Activated naive CD4-positive, alpha-beta T cell treated with anti-CD3 and anti-CD28 coated beads for 36 hours (primary cell): ENCODE results near the gene MBD2. TPM values are rescaled to one million over a fixed set of nuclear protein-coding genes. Genes with fewer than 3 reads are reported as not detected.
A peak's percentile ranks its signal among the peaks of the same experiment; 100 is the strongest.
"Not testable (repeated sequence)": the region's sequence is repeated elsewhere in the genome, so short reads cannot be mapped to it uniquely, and the experiment has no call there.

ENCODE experiments used
- CTCF ChIA-PET: fragments of 350-600 bp; sonication (Branson Sonifier 250); formaldehyde crosslinking; loops from one replicate; lab custom pipeline; 2021; ENCODE audit warnings: antibody characterized with exemption; lab: Charles Lee
- DNase-seq: peaks from one replicate; pipeline ENCODE4 v3.0.0-alpha.2; 2020
- H3K27ac Mint-ChIP-seq: one replicate; pipeline ENCODE4 v1.8.0; 2021; ENCODE audit warnings: mild to moderate bottlenecking, mixed read lengths
- H3K27me3 Mint-ChIP-seq: one replicate; pipeline ENCODE4 v1.8.0; 2021; ENCODE audit warnings: low read depth, mixed read lengths
- H3K36me3 Mint-ChIP-seq: one replicate; pipeline ENCODE4 v1.8.0; 2021; ENCODE audit warnings: low read depth, mixed read lengths
- H3K4me1 Mint-ChIP-seq: one replicate; pipeline ENCODE4 v1.8.0; 2021; ENCODE audit warnings: low read depth, mixed read lengths
- H3K4me3 Mint-ChIP-seq: one replicate; pipeline ENCODE4 v1.8.0; 2021; ENCODE audit warnings: mild to moderate bottlenecking, moderate library complexity, mixed read lengths
- H3K9me3 Mint-ChIP-seq: one replicate; pipeline ENCODE4 v1.8.0; 2021; ENCODE audit warnings: mixed read lengths
- intact Hi-C: fragments of 100-400 bp; cut with micrococcal nuclease; formaldehyde crosslinking; loops from one replicate; pipeline ENCODE4 v1.15.1; 2023
- total RNA-seq, 2 experiments: library from RNA; stranded (reverse); gene quantifications; one replicate each; pipeline ENCODE4 v1.2.3, GENCODE V29; 2021

MBD2 gene
- total RNA-seq, 2 experiments from 2014 or later, result 102 to 103 TPM

DNA sequence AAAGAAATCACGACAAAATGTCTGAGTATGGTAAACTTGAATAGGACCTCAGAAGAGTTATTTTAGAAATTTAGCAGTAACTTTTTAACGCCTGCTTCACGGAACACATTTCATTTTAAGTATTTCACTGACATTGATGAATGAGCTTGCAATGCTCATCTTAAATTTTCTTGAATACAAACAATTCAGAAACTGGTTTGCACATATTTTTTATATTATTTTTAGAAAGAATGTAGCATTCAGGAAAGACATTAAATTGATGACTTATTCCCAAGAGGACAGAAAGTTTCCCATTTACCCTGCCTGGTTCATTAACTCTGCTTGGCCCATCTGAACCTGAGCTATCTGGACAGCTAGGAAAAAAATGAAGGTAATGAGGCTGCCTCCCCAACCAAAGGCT, 89.3 kb downstream of the MBD2 start:
- Mint-ChIP-seq H3K9me3 (peaks cover 13% of the 10 kb centered on the region), H3K4me3 (no peak overlapping the region), H3K36me3 (peaks cover 11% of the 10 kb centered on the region), H3K27ac (no peak overlapping the region), H3K27me3 (no peaks in the 10 kb centered on the region), H3K4me1 (peaks cover 5% of the 10 kb centered on the region)
- CTCF ChIA-PET, result interaction anchor here (0.6 kb wide), 2 partner anchors 15 to 129 kb away, joined by 3 read pairs; no protein-coding TSS in a partner anchor
- intact Hi-C loops, result no loop called here
- no peak for DNase-seq

DNA sequence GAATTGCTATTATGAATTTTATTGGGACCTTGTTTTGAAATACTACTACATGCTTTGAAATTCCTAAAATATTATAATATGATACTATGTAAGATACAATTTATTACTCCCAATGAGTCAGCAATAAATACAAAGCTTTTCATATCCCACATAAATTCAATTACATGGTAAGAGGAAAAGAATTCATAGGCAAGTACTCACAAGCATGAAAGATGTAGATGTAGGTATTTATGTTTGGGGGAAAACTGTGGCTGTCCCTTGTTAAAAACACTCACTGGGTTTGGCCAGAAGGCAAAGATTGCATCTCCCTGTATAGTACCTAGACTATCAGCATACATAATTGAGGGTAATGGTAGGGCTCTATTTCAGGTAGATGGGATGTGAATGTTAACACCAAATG, 90.4 kb downstream of the MBD2 start:
- no peak for DNase-seq
- Mint-ChIP-seq H3K4me3 (no peak overlapping the region), H3K36me3 (peaks cover 7% of the 10 kb centered on the region), H3K4me1 (peaks cover 10% of the 10 kb centered on the region), H3K27ac (no peak overlapping the region), H3K9me3 (peaks cover 10% of the 10 kb centered on the region), H3K27me3 (no peaks in the 10 kb centered on the region)
- CTCF ChIA-PET, result no interaction called here
- intact Hi-C loops, result no loop called here

DNA sequence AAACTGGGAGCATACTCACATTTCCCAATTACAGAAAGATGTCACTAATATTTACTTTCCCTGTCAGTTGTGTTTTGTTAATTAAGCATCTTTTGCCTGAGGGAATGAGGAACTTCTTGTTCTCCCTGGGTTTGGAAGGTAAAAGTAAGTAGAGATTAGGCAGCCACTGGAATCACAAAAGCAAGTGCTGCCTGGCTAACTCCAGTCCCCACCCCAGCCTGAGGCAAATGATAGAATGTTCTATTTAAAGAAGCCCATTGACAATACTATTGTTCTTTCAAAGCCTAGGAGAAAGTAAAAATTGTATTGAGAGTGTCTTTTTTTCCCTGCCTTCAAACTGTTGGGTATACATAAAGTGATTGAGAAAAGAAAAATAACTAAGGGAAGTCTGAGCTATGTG, 93.8 kb downstream of the MBD2 start:
- intact Hi-C loops, result no loop called here

GRCh38 chr18:54130177-54130576, 94.3 kb downstream of the MBD2 start:
- CTCF ChIA-PET, result interaction anchor here (0.5 to 3.2 kb wide), 3 partner anchors 11 to 325 kb away, joined by 3 to 18 read pairs (median 3); partner anchors contain the start of gene POLI
- Mint-ChIP-seq H3K27me3 (no peaks in the 10 kb centered on the region), H3K27ac (no peak overlapping the region), H3K4me1 (peaks cover 5% of the 10 kb centered on the region), H3K9me3 (no peaks in the 10 kb centered on the region), H3K4me3 (no peak overlapping the region), H3K36me3 (no peaks in the 10 kb centered on the region)
- intact Hi-C loops, result no loop called here
- DNase-seq, result no peak

More for the DNA sequence above, 93.8 kb downstream of the MBD2 start:
- Mint-ChIP-seq H3K36me3 (no peaks in the 10 kb centered on the region), H3K9me3 (no peaks in the 10 kb centered on the region), H3K4me3 (no peak overlapping the region), H3K4me1 (peaks cover 5% of the 10 kb centered on the region), H3K27ac (no peak overlapping the region), H3K27me3 (no peaks in the 10 kb centered on the region)
- CTCF ChIA-PET, result interaction anchor here (1.3 kb wide), 1 partner anchor 139 kb away, joined by 3 read pairs; the partner anchor contains the start of gene POLI
- DNase-seq, result no peak

- intact Hi-C loops, result loop anchor here (1.0 kb wide), 1 partner anchor 20 kb away; no protein-coding TSS in a partner anchor
- no peak overlapping the region for H3K4me3 Mint-ChIP-seq
- H3K27ac Mint-ChIP-seq, result no peak overlapping the region
- no peaks in the 10 kb centered on the region for H3K27me3 Mint-ChIP-seq
- peaks cover 5% of the 10 kb centered on the region for H3K4me1 Mint-ChIP-seq
- DNase-seq, result peak; percentile 12
- CTCF ChIA-PET, result interaction anchor here (0.5 to 3.2 kb wide), 4 partner anchors 10 to 852 kb away, joined by 3 to 18 read pairs (median 3); partner anchors contain the start of gene POLI
- H3K9me3 Mint-ChIP-seq, result no peaks in the 10 kb centered on the region
- H3K36me3 Mint-ChIP-seq, result no peaks in the 10 kb centered on the region
Measured at GRCh38 chr18:54129448-54130067, 94.9 kb downstream of the MBD2 start.

DNA sequence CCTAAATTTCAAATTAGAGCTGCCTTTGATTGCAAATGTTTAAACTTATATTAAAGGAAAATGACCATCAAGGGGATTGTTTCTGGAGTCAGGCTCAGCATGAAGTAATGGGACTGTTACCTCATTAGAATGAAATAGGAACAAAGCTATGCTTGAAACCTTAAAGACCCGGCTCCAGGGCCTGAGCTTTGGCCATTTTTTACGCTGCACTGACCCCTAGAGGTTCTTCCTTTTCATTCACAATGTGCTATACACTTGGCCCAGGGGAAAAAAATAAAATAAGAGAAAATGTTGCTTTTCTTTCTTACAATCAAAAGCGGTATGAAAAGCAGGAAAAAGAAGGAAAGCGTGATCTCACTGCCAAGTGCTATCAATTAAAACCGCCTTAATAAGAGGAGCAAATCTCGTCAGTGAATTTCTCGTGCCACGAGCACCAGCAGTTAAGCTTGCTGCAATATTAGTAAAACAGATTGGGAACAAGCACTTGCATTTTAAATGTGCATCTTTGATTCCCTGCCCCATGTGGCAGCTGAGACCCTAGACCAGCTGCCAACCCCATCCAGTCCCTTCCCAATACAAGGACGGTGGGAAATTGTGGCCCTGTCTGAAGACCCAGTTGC, 96.6 kb downstream of the MBD2 start:
- no peaks in the 10 kb centered on the region for H3K27me3 Mint-ChIP-seq
- no peaks in the 10 kb centered on the region for H3K9me3 Mint-ChIP-seq
- no peak overlapping the region for H3K27ac Mint-ChIP-seq
- H3K4me3 Mint-ChIP-seq, result no peak overlapping the region
- CTCF ChIA-PET, result interaction anchor here (0.7 to 3.2 kb wide), 8 partner anchors 8 to 564 kb away, joined by 3 to 18 read pairs (median 4); partner anchors contain the start of genes C18orf54 and STARD6
- peaks cover 5% of the 10 kb centered on the region for H3K4me1 Mint-ChIP-seq
- peak; percentile 64 for DNase-seq
- H3K36me3 Mint-ChIP-seq, result no peaks in the 10 kb centered on the region
- intact Hi-C loops, result no loop called here

DNA sequence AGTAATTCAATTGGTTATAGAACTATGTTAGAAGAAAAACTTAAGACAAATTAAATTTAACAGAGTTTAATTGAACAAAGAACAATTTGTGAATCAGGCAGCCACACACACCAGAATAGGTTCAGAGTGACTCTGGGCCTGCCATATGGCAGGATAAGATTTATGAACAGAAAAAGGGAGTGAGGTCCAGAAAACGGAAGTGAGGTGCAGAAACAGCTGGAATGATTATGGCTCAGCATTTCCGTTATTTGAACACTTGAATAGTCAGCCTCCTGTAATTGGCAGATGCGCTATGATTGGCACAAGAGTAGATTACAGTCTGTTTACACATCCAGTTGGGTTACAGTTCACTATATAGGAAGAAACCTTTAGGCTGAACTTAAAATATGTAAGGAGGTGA, 99.0 kb downstream of the MBD2 start:
- Mint-ChIP-seq H3K4me3 (no peak overlapping the region), H3K27me3 (no peaks in the 10 kb centered on the region), H3K9me3 (no peaks in the 10 kb centered on the region), H3K36me3 (no peaks in the 10 kb centered on the region), H3K27ac (no peak overlapping the region), H3K4me1 (peaks cover 5% of the 10 kb centered on the region)
- DNase-seq, result no peak
- CTCF ChIA-PET, result no interaction called here
- intact Hi-C loops, result no loop called here

DNA sequence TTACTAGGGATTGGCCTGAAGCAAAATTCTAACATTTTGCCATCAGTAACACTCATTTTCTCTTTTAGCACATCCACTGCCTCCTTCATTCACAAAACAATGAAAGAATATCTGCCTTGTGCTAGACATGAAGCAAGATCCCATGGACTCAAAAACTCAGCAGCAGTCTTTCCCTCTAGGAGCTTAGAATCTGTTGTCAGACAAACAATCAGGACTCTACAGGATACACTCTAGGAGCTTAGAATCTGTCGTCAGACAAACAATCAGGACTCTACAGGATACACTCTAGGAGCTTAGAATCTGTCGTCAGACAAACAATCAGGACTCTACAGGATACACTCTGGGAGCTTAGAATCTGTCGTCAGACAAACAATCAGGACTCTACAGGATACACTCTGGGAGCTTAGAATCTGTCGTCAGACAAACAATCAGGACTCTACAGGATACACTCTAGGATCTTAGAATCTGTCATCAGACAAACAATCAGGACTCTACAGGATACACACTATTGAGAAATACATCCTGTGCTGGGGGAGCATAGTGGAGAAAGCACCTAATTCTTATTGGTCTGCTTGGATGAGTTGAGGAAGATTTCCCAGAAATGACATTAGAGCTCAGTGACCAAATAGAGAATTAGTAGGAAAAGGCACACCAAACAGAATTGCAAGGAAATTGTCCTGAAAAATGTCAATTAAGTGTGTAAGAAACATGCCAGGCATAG, 100.6 kb downstream of the MBD2 start:
- intact Hi-C loops, H3K4me1 Mint-ChIP-seq, H3K9me3 Mint-ChIP-seq, DNase-seq, H3K4me3 Mint-ChIP-seq, H3K27ac Mint-ChIP-seq, H3K36me3 Mint-ChIP-seq, H3K27me3 Mint-ChIP-seq: not testable (repeated sequence)
- CTCF ChIA-PET, result interaction anchor here (0.7 kb wide), 1 partner anchor 12 kb away, joined by 3 read pairs; no protein-coding TSS in a partner anchor

GRCh38 chr18:54119524-54120019, 104.9 kb downstream of the MBD2 start:
- no peak overlapping the region for H3K27ac Mint-ChIP-seq
- CTCF ChIA-PET, result interaction anchor here (0.6 to 3.5 kb wide), 15 partner anchors 9 to 550 kb away, joined by 3 to 18 read pairs (median 4); no protein-coding TSS in a partner anchor
- H3K9me3 Mint-ChIP-seq, result no peaks in the 10 kb centered on the region
- H3K27me3 Mint-ChIP-seq, result no peaks in the 10 kb centered on the region
- intact Hi-C loops, result loop anchor here (1.0 kb wide), 3 partner anchors 210 to 551 kb away; no protein-coding TSS in a partner anchor
- H3K4me3 Mint-ChIP-seq, result peak overlapping the region; percentile 48
- DNase-seq, result peak; percentile 17
- H3K4me1 Mint-ChIP-seq, result peaks cover 2% of the 10 kb centered on the region
- no peaks in the 10 kb centered on the region for H3K36me3 Mint-ChIP-seq

- no peak for DNase-seq
- Mint-ChIP-seq H3K4me3 (no peak overlapping the region), H3K27me3 (no peaks in the 10 kb centered on the region), H3K9me3 (no peaks in the 10 kb centered on the region), H3K27ac (no peak overlapping the region), H3K36me3 (no peaks in the 10 kb centered on the region), H3K4me1 (peaks cover 2% of the 10 kb centered on the region)
- CTCF ChIA-PET, result interaction anchor here (1.0 to 3.5 kb wide), 4 partner anchors 11 to 548 kb away, joined by 3 to 18 read pairs (median 8); no protein-coding TSS in a partner anchor
- intact Hi-C loops, result no loop called here
Measured at GRCh38 chr18:54117853-54118773, 106.4 kb downstream of the MBD2 start.

- Mint-ChIP-seq H3K4me1 (peaks cover 2% of the 10 kb centered on the region), H3K4me3 (no peak overlapping the region), H3K9me3 (no peaks in the 10 kb centered on the region), H3K27ac (no peak overlapping the region), H3K27me3 (peaks cover 2% of the 10 kb centered on the region), H3K36me3 (no peaks in the 10 kb centered on the region)
- no peak for DNase-seq
- intact Hi-C loops, result no loop called here
- CTCF ChIA-PET, result interaction anchor here (1.3 kb wide), 1 partner anchor 11 kb away, joined by 4 read pairs; no protein-coding TSS in a partner anchor
Measured at GRCh38 chr18:54116541-54117257, 107.8 kb downstream of the MBD2 start.
